Measurements from ENCODE around the gene GALNT5.
"Not testable (repeated sequence)": the region's sequence is repeated elsewhere in the genome, so short reads cannot be mapped to it uniquely, and the experiment has no call there.

Gene GALNT5

GRCh38 chr2:157329524-157329923 is 72.0 kb downstream of the GALNT5 start:
- DNase-seq, result no peak

GRCh38 chr2:157333304-157334047 is 76.0 kb downstream of the GALNT5 start:
- DNase-seq, result no peak

GRCh38 chr2:157334335-157334734 is 76.8 kb downstream of the GALNT5 start:
- DNase-seq, result no peak

- no peak for DNase-seq
These were observed 77.3 kb downstream of the GALNT5 start for GRCh38 chr2:157334797-157335196.

- peak; percentile 64 for DNase-seq
These were observed 78.9 kb downstream of the GALNT5 start for GRCh38 chr2:157336137-157337010.

- DNase-seq, result no peak
These were observed 80.5 kb downstream of the GALNT5 start for GRCh38 chr2:157337978-157338377.

GRCh38 chr2:157339965-157340655 is 82.6 kb downstream of the GALNT5 start:
- no peak for DNase-seq

GRCh38 chr2:157341381-157341780 is 83.9 kb downstream of the GALNT5 start:
- not testable (repeated sequence) for DNase-seq

GRCh38 chr2:157345647-157346389 is 88.3 kb downstream of the GALNT5 start:
- DNase-seq, result no peak

GRCh38 chr2:157348291-157348921 is 90.9 kb downstream of the GALNT5 start:
- no peak for DNase-seq

GRCh38 chr2:157349949-157350515 is 92.5 kb downstream of the GALNT5 start:
- DNase-seq, result no peak

- DNase-seq, result no peak
These were observed 98.1 kb downstream of the GALNT5 start for GRCh38 chr2:157355618-157356017.

GRCh38 chr2:157359628-157360027 is 102.1 kb downstream of the GALNT5 start:
- no peak for DNase-seq

GRCh38 chr2:157361526-157361925 is 104.0 kb downstream of the GALNT5 start:
- DNase-seq, result no peak

- no peak for DNase-seq
These were observed 105.1 kb downstream of the GALNT5 start for GRCh38 chr2:157362627-157363026.

GRCh38 chr2:157363612-157364101 is 106.2 kb downstream of the GALNT5 start:
- no peak for DNase-seq

Data from activated CD8-positive, alpha-beta memory T cell treated with anti-CD3 and anti-CD28 coated beads, Interleukin-2, amount 50 U/mL, for 48 hours (primary cell).